ENCODE data around the gene ZMIZ2. TPM values are rescaled to one million over a fixed set of nuclear protein-coding genes. Genes with fewer than 3 reads are reported as not detected.

The ZMIZ2 gene
- total and polyA plus RNA-seq, 9 of the 15 experiments (the other 6 are each of a cell fraction or from before 2014, with no cell fraction given), result 0.13 to 40.3 (median 4.9) TPM

DNA sequence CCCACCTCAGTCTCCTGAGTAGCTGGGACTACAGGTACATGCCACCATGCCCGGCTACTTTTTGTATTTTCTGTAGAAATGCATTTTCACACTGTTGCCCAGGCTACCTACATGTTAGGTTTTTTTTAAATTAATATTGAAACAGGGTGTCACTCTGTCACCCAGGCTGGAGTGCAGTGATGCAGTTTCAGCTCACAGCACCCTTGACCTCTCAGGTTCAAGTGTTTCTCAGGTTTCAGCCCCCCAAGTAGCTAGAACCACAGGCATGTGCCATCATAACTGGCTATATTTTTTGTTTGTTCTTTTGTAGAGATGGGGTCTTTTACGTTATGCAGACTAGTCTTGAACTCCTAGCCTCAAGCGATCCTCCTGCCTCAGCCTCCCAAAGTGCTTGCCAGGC lies 32.4 kb upstream of the ZMIZ2 start:
- no peaks in the 10 kb centered on the region for H3K36me3 ChIP-seq (ENCODE audit: control insufficient read depth, insufficient read depth, low read length)
- no peak overlapping the region for H3K9ac ChIP-seq (ENCODE audit: insufficient read depth in 1 of 2, low read depth in 2 of 2, low read length in 2 of 2)
- no peak overlapping the region for H3K27ac ChIP-seq (ENCODE audit: extremely low read depth, low read depth, low read length)
- no peaks in the 10 kb centered on the region for H3K79me2 ChIP-seq (ENCODE audit: control insufficient read depth, insufficient read depth, low read length)
- intact Hi-C loops (cut with micrococcal nuclease), result no loop called here
- no peak overlapping the region for H2AFZ ChIP-seq (ENCODE audit: low read depth, low read length)
- FAIRE-seq (no peak), DNase-seq (ENCODE audit: extremely low read depth in 1 of 4, low spot score in 3 of 4) (no peak), ATAC-seq (no peak)
- 58% methylated on average over 3 of the region's 3 CpGs for WGBS (ENCODE audit: insufficient coverage, low coverage, missing lambda C conversion rate)
- POLR2A ChIA-PET, result interaction anchor here (0.6 kb wide), 1 partner anchor 27 kb away, joined by 3 read pairs; no protein-coding TSS in a partner anchor
- H4K20me1 ChIP-seq (replicated peaks; ENCODE audit: control insufficient read depth, insufficient read depth, low read length), result no peaks in the 10 kb centered on the region
- in situ Hi-C loops (cut with MboI), result no loop called here
- no TSS peak for BruUV-seq (replicated peaks)
- no peaks in the 10 kb centered on the region for H3K9me1 ChIP-seq (ENCODE audit: control insufficient read depth, insufficient read depth, low read length)
- no peak overlapping the region for H3K4me2 ChIP-seq (ENCODE audit: insufficient read depth, low read length)
- H3K9me3 ChIP-seq (replicated peaks; ENCODE audit: control insufficient read depth, insufficient read depth, low read depth, low read length), result no peaks in the 10 kb centered on the region; the same call in 1 of the 2 replicates
- CTCF ChIA-PET (ENCODE audit: low intra/inter-chr PET ratio), result no interaction called here
- H3K4me1 ChIP-seq (replicated peaks in 1 of 2; ENCODE audit: control insufficient read depth in 2 of 2, insufficient read depth in 2 of 2, low read length in 2 of 2), result peaks cover 8 to 12% of the 10 kb centered on the region in 2 experiments; a peak in 4 of 5 replicates
- no peaks in the 10 kb centered on the region for H3K27me3 ChIP-seq (ENCODE audit: control insufficient read depth in 2 of 2, insufficient read depth in 2 of 2, low read length in 2 of 2)
- H3K4me3 ChIP-seq, result no peak overlapping the region
- TF ChIP-seq POLR2G (IDR thresholded peaks at IDR 0.05; ENCODE audit: low read depth, low read length), result no peak
- no peak for TF ChIP-seq ERF (CRISPR knock-in tag; IDR thresholded peaks at IDR 0.05)
- TF ChIP-seq, protein P1, sequence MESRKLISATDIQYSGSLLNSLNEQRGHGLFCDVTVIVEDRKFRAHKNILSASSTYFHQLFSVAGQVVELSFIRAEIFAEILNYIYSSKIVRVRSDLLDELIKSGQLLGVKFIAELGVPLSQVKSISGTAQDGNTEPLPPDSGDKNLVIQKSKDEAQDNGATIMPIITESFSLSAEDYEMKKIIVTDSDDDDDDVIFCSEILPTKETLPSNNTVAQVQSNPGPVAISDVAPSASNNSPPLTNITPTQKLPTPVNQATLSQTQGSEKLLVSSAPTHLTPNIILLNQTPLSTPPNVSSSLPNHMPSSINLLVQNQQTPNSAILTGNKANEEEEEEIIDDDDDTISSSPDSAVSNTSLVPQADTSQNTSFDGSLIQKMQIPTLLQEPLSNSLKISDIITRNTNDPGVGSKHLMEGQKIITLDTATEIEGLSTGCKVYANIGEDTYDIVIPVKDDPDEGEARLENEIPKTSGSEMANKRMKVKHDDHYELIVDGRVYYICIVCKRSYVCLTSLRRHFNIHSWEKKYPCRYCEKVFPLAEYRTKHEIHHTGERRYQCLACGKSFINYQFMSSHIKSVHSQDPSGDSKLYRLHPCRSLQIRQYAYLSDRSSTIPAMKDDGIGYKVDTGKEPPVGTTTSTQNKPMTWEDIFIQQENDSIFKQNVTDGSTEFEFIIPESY (CRISPR knock-in tag; IDR thresholded peaks at IDR 0.05), result no peak
- TF ChIP-seq, protein P2, sequence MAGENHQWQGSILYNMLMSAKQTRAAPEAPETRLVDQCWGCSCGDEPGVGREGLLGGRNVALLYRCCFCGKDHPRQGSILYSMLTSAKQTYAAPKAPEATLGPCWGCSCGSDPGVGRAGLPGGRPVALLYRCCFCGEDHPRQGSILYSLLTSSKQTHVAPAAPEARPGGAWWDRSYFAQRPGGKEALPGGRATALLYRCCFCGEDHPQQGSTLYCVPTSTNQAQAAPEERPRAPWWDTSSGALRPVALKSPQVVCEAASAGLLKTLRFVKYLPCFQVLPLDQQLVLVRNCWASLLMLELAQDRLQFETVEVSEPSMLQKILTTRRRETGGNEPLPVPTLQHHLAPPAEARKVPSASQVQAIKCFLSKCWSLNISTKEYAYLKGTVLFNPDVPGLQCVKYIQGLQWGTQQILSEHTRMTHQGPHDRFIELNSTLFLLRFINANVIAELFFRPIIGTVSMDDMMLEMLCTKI (IDR thresholded peaks at IDR 0.05; ENCODE audit: partially characterized antibody), result no peak
- TF ChIP-seq, protein P3, sequence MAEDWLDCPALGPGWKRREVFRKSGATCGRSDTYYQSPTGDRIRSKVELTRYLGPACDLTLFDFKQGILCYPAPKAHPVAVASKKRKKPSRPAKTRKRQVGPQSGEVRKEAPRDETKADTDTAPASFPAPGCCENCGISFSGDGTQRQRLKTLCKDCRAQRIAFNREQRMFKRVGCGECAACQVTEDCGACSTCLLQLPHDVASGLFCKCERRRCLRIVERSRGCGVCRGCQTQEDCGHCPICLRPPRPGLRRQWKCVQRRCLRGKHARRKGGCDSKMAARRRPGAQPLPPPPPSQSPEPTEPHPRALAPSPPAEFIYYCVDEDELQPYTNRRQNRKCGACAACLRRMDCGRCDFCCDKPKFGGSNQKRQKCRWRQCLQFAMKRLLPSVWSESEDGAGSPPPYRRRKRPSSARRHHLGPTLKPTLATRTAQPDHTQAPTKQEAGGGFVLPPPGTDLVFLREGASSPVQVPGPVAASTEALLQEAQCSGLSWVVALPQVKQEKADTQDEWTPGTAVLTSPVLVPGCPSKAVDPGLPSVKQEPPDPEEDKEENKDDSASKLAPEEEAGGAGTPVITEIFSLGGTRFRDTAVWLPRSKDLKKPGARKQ (CRISPR knock-in tag; IDR thresholded peaks at IDR 0.05), result no peak
- no peak for TF ChIP-seq KDM5B (IDR thresholded peaks at IDR 0.05; ENCODE audit: insufficient replicate concordance, low read depth, low read length)
- no peak for TF ChIP-seq BRCA1 (IDR thresholded peaks at IDR 0.05)
- no peak for TF ChIP-seq BRCA1 (CRISPR knock-in tag; IDR thresholded peaks at IDR 0.05)
- TF ChIP-seq, protein P4, sequence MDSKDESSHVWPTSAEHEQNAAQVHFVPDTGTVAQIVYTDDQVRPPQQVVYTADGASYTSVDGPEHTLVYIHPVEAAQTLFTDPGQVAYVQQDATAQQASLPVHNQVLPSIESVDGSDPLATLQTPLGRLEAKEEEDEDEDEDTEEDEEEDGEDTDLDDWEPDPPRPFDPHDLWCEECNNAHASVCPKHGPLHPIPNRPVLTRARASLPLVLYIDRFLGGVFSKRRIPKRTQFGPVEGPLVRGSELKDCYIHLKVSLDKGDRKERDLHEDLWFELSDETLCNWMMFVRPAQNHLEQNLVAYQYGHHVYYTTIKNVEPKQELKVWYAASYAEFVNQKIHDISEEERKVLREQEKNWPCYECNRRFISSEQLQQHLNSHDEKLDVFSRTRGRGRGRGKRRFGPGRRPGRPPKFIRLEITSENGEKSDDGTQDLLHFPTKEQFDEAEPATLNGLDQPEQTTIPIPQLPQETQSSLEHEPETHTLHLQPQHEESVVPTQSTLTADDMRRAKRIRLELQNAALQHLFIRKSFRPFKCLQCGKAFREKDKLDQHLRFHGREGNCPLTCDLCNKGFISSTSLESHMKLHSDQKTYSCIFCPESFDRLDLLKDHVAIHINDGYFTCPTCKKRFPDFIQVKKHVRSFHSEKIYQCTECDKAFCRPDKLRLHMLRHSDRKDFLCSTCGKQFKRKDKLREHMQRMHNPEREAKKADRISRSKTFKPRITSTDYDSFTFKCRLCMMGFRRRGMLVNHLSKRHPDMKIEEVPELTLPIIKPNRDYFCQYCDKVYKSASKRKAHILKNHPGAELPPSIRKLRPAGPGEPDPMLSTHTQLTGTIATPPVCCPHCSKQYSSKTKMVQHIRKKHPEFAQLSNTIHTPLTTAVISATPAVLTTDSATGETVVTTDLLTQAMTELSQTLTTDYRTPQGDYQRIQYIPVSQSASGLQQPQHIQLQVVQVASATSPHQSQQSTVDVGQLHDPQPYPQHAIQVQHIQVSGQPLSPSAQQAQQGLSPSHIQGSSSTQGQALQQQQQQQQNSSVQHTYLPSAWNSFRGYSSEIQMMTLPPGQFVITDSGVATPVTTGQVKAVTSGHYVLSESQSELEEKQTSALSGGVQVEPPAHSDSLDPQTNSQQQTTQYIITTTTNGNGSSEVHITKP (IDR thresholded peaks at IDR 0.05; ENCODE audit: partially characterized antibody), result no peak
